Measurements from ENCODE around the gene RAB28.

RAB28 gene

GRCh38 chr4:13470379-13470778 lies 13.8 kb downstream of the RAB28 start:
- Histone ChIP-seq H4K20me1 (ENCODE audit: insufficient read depth, low read length) (no peaks in the 10 kb centered on the region), H3K9ac (ENCODE audit: low read length) (no peak overlapping the region), H3K4me3 (ENCODE audit: low read depth, low read length, poor library complexity, severe bottlenecking) (no peak overlapping the region), H3K9me2 (ENCODE audit: low read depth, low read length) (no peaks in the 10 kb centered on the region), H3K79me2 (ENCODE audit: insufficient read depth, low read length) (no peaks in the 10 kb centered on the region), H3K9me3 (ENCODE audit: low read length) (no peaks in the 10 kb centered on the region), H3F3A (ENCODE audit: insufficient read depth, low read length) (no peaks in the 10 kb centered on the region), H3K4me1 (ENCODE audit: insufficient read depth, low read length, severe bottlenecking) (no peaks in the 10 kb centered on the region), H2AFZ (ENCODE audit: low read length) (no peak overlapping the region), H3K27ac (ENCODE audit: low read depth, low read length, poor library complexity, severe bottlenecking) (no peak overlapping the region), H3K36me3 (ENCODE audit: insufficient read depth, low read length) (no peaks in the 10 kb centered on the region), H3K27me3 (ENCODE audit: insufficient read depth, low read length) (no peaks in the 10 kb centered on the region), H3K4me2 (ENCODE audit: low read length) (no peak overlapping the region)
- TF ChIP-seq EZH2 (IDR thresholded peaks at IDR 0.05; ENCODE audit: borderline replicate concordance, low read length) (no peak), CTCF (IDR thresholded peaks at IDR 0.05; ENCODE audit: low read length) (no peak)

GRCh38 chr4:13464973-13465372 lies 19.2 kb downstream of the RAB28 start:
- Histone ChIP-seq H3K9ac (ENCODE audit: low read length) (no peak overlapping the region), H3F3A (ENCODE audit: insufficient read depth, low read length) (no peaks in the 10 kb centered on the region), H3K4me2 (ENCODE audit: low read length) (no peak overlapping the region), H3K79me2 (ENCODE audit: insufficient read depth, low read length) (no peaks in the 10 kb centered on the region), H3K4me3 (ENCODE audit: low read depth, low read length, poor library complexity, severe bottlenecking) (no peak overlapping the region), H3K9me3 (ENCODE audit: low read length) (no peaks in the 10 kb centered on the region), H3K9me2 (ENCODE audit: low read depth, low read length) (no peaks in the 10 kb centered on the region), H3K4me1 (ENCODE audit: insufficient read depth, low read length, severe bottlenecking) (no peaks in the 10 kb centered on the region), H4K20me1 (ENCODE audit: insufficient read depth, low read length) (no peaks in the 10 kb centered on the region), H3K27ac (ENCODE audit: low read depth, low read length, poor library complexity, severe bottlenecking) (no peak overlapping the region), H2AFZ (ENCODE audit: low read length) (no peak overlapping the region), H3K27me3 (ENCODE audit: insufficient read depth, low read length) (no peaks in the 10 kb centered on the region), H3K36me3 (ENCODE audit: insufficient read depth, low read length) (no peaks in the 10 kb centered on the region)
- TF ChIP-seq EZH2 (IDR thresholded peaks at IDR 0.05; ENCODE audit: borderline replicate concordance, low read length) = no peak
- TF ChIP-seq CTCF (IDR thresholded peaks at IDR 0.05; ENCODE audit: low read length) = no peak

GRCh38 chr4:13464543-13464942 lies 19.6 kb downstream of the RAB28 start:
- Histone ChIP-seq H3K4me1 (ENCODE audit: insufficient read depth, low read length, severe bottlenecking) (no peaks in the 10 kb centered on the region), H3K4me3 (ENCODE audit: low read depth, low read length, poor library complexity, severe bottlenecking) (no peak overlapping the region), H2AFZ (ENCODE audit: low read length) (no peak overlapping the region), H3K79me2 (ENCODE audit: insufficient read depth, low read length) (no peaks in the 10 kb centered on the region), H3K4me2 (ENCODE audit: low read length) (no peak overlapping the region), H3K27ac (ENCODE audit: low read depth, low read length, poor library complexity, severe bottlenecking) (no peak overlapping the region), H3K9me2 (ENCODE audit: low read depth, low read length) (no peaks in the 10 kb centered on the region), H3K36me3 (ENCODE audit: insufficient read depth, low read length) (no peaks in the 10 kb centered on the region), H3F3A (ENCODE audit: insufficient read depth, low read length) (no peaks in the 10 kb centered on the region), H3K9me3 (ENCODE audit: low read length) (no peaks in the 10 kb centered on the region), H4K20me1 (ENCODE audit: insufficient read depth, low read length) (no peaks in the 10 kb centered on the region), H3K27me3 (ENCODE audit: insufficient read depth, low read length) (no peaks in the 10 kb centered on the region), H3K9ac (ENCODE audit: low read length) (no peak overlapping the region)
- TF ChIP-seq CTCF (IDR thresholded peaks at IDR 0.05; ENCODE audit: low read length) (no peak), EZH2 (IDR thresholded peaks at IDR 0.05; ENCODE audit: borderline replicate concordance, low read length) (no peak)
